Activated CD4-positive, alpha-beta T cell treated with anti-CD3 and anti-CD28 coated beads, Interleukin-2, Interleukin-6, amounts not matched to agents 100 ng/mL and 50 ng/mL, durations not matched to agents 16 hours and 8 hours (primary cell): ENCODE data around the gene ANKLE2.

Experiments used
- DNase-seq: peaks from one replicate; pipeline ENCODE4 v3.0.0-alpha.2; 2020

The ANKLE2 gene

GRCh38 chr12:132743831-132744230 lies 17.8 kb downstream of the ANKLE2 start:
- DNase-seq = no peak

GRCh38 chr12:132741620-132742019 lies 20.0 kb downstream of the ANKLE2 start:
- no peak for DNase-seq

- no peak for DNase-seq
Measured at GRCh38 chr12:132740652-132741051, 21.0 kb downstream of the ANKLE2 start.

- DNase-seq = no peak
Measured at GRCh38 chr12:132740313-132740646, 21.4 kb downstream of the ANKLE2 start.

GRCh38 chr12:132739600-132740312 lies 21.9 kb downstream of the ANKLE2 start:
- DNase-seq = no peak

GRCh38 chr12:132736913-132737312 lies 24.7 kb downstream of the ANKLE2 start:
- DNase-seq = no peak

- no peak for DNase-seq
Measured at GRCh38 chr12:132736378-132736777, 25.3 kb downstream of the ANKLE2 start.

GRCh38 chr12:132735496-132735895 lies 26.1 kb downstream of the ANKLE2 start:
- no peak for DNase-seq

GRCh38 chr12:132734206-132734605 lies 27.4 kb downstream of the ANKLE2 start:
- DNase-seq = no peak

GRCh38 chr12:132731574-132731973 lies 30.1 kb downstream of the ANKLE2 start:
- DNase-seq = no peak

- DNase-seq = no peak
Measured at GRCh38 chr12:132730353-132730752, 31.3 kb downstream of the ANKLE2 start.

GRCh38 chr12:132729541-132730320 lies 31.9 kb downstream of the ANKLE2 start:
- no peak for DNase-seq

- DNase-seq = no peak
Measured at GRCh38 chr12:132728502-132728901, 33.1 kb downstream of the ANKLE2 start.

- no peak for DNase-seq
Measured at GRCh38 chr12:132727091-132727794, 34.4 kb downstream of the ANKLE2 start.

GRCh38 chr12:132726386-132726785 lies 35.2 kb downstream of the ANKLE2 start:
- no peak for DNase-seq

- no peak for DNase-seq
Measured at GRCh38 chr12:132724506-132725241, 37.0 kb downstream of the ANKLE2 start.

GRCh38 chr12:132723764-132724140 lies 37.9 kb downstream of the ANKLE2 start:
- no peak for DNase-seq

GRCh38 chr12:132723015-132723763 lies 38.4 kb downstream of the ANKLE2 start:
- no peak for DNase-seq

GRCh38 chr12:132720606-132721345 lies 40.9 kb downstream of the ANKLE2 start:
- no peak for DNase-seq

- no peak for DNase-seq
Measured at GRCh38 chr12:132719954-132720324, 41.7 kb downstream of the ANKLE2 start.

- DNase-seq = no peak
Measured at GRCh38 chr12:132719141-132719953, 42.3 kb downstream of the ANKLE2 start.
